Epithelial cell of esophagus (primary cell): ENCODE data around the gene KXD1.

ENCODE experiments used
- DNase-seq: peaks from one replicate; pipeline ENCODE4 v3.0.0; 2010; ENCODE audit warnings: low read depth
- H3K4me3 ChIP-seq: 2 replicates; pipeline ENCODE4 v1.5.1; 2011; ENCODE audit warnings: mild to moderate bottlenecking, low read length, control low read depth
- TF ChIP-seq, protein P1 (sequence below): IDR thresholded peaks from 2 replicates; pipeline ENCODE4 v1.5.1; 2011; ENCODE audit warnings: low read depth, mild to moderate bottlenecking, low read length, control low read depth, inconsistent platforms; ENCODE audit not compliant: insufficient read depth; ENCODE audit errors: missing control alignments

The KXD1 gene

DNA sequence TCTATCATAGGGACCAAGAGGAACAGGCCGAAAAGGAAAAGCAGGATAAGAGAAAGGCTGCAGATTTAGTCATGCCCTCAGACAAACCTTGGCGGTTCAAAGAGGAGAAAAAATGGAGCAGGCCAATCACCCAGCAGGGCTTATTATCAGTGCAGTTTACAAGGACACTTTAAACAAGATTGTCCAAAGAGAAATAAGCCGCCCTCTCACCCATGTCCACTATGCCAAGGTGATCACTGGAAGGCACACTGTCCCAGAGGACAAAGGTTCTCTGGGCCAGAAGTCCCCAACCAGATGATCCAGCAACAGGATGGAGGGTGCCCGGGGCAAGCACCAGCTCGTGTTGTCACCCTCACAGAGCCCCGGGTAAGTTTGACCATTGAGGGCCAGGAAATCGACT is 22.6 kb downstream of the KXD1 start:
- DNase-seq, result no peak
- TF ChIP-seq, protein P1, sequence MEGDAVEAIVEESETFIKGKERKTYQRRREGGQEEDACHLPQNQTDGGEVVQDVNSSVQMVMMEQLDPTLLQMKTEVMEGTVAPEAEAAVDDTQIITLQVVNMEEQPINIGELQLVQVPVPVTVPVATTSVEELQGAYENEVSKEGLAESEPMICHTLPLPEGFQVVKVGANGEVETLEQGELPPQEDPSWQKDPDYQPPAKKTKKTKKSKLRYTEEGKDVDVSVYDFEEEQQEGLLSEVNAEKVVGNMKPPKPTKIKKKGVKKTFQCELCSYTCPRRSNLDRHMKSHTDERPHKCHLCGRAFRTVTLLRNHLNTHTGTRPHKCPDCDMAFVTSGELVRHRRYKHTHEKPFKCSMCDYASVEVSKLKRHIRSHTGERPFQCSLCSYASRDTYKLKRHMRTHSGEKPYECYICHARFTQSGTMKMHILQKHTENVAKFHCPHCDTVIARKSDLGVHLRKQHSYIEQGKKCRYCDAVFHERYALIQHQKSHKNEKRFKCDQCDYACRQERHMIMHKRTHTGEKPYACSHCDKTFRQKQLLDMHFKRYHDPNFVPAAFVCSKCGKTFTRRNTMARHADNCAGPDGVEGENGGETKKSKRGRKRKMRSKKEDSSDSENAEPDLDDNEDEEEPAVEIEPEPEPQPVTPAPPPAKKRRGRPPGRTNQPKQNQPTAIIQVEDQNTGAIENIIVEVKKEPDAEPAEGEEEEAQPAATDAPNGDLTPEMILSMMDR, result no peak
- no peak overlapping the region for H3K4me3 ChIP-seq

DNA sequence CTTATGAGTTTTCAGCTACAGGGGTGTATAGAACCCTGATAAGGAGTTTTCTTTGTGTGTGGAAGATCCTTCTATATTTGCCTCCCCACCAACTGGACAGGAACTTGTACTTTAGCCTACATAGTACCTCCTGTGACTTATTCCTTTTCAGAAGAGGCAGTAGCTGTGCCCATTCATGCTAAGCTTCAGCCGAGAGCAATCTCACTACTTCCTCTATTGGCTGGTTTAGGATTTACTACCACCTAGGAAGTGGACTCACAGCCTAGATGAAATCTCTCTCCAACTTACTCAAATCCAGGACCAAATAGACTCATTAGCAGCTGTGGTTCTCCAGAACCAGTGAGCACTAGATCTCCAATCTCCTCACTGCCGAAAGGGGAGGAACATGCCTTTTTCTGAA is 28.6 kb downstream of the KXD1 start:
- H3K4me3 ChIP-seq, result no peak overlapping the region
- no peak for DNase-seq
- TF ChIP-seq, protein P1, result peak; percentile 14

DNA sequence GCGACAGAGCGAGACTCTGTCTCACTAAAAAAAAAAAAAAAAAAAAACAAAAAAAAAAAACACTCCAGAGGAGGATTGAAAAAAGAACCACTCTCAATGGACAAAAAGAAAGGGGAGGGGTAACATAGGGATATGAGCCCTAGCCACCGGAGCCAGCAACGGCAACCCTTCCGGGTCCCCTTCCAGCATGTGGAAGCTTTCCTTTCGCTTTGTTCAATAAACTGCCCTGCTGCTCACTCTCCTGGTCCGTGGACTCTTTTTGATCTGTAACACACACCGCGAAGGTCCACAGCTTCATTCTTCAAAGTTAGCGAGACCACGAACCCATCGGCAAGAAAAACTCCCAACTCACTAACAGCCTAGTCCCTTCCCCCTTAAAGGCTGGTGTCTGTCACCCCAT is 29.9 kb downstream of the KXD1 start:
- TF ChIP-seq, protein P1, result no peak
- no peak overlapping the region for H3K4me3 ChIP-seq
- DNase-seq, result no peak

DNA sequence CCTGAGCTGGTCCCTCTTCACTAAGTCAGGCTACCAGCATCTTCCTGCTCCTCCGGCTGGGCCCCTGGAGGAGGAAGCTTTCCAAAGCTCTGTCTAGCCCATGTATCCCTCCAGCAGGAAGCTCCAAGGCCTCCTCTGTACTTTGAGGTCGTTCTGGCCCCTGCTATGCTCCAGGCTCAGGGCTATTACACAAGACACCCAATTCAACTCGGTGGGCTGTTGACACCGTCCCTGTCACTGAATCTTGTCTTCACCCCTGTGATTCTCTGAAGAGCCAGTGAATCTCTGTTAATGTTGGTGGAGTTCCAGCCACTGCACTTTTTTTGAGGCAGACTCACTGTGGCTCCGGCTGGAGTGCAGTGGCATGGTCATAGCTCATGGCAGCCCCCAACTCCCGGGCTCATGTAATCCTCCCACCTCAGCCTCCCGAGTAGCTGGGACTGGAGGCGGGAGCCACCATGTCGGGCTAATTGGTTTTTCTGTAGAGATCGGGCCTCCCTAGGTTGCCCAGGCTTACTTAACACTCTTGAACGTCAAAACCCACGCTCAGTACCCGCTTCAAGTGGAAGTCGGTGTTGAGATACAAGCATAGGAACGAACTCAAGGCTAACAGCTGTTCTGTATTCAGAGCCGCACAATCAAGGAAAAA is 30.4 kb downstream of the KXD1 start:
- no peak for DNase-seq
- peak overlapping the region; percentile 71 for H3K4me3 ChIP-seq
- TF ChIP-seq, protein P1, result no peak

DNA sequence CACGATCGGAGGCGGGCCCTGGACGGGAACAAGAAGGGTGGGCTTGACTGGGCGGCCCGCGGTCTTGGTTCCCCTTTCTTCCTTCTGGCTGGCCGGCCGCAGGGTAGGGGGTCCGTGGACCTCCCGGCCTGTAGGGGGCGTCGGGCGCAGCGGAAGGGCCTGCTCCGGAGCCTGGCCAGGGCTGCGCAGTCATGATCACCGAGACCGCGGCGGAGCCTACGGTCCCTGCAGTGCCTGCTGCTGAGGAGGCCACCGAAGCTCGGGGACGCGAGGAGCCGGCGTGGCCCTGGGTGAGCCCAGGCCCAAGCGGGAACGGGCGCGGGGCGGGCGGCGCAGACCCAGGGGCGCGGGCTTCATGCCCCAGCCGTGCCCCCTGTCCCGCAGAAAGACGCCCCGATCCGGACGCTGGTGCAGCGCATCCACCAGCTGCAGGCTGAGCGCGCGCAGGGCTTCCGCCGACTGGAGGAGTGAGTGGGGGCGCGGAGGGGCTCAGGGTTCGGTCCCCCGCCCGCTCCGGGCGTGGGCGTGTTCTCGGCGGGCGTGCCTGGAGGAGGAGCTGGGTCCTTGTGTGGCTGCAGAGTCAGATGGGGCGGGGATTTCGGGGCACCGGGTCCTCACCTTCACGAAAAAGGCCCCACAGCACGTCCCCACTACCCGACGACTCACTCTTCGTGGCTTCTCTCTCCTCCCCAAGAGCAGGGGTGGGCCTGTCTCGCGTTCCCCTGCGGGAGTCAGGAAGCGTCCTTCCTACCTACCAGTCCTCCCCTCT is 31.1 kb downstream of the KXD1 start, which contains the start of gene REX1BD:
Gene REX1BD, plus strand, starts transcription at position 188 of the 769 bp plus-strand sequence. Its CDS starts 4 bp downstream, at position 192.
- DNase-seq, result peak; percentile 75
- H3K4me3 ChIP-seq, result peak within 1 kb of the TSS; percentile 71
- TF ChIP-seq, protein P1, result peak; percentile 67

DNA sequence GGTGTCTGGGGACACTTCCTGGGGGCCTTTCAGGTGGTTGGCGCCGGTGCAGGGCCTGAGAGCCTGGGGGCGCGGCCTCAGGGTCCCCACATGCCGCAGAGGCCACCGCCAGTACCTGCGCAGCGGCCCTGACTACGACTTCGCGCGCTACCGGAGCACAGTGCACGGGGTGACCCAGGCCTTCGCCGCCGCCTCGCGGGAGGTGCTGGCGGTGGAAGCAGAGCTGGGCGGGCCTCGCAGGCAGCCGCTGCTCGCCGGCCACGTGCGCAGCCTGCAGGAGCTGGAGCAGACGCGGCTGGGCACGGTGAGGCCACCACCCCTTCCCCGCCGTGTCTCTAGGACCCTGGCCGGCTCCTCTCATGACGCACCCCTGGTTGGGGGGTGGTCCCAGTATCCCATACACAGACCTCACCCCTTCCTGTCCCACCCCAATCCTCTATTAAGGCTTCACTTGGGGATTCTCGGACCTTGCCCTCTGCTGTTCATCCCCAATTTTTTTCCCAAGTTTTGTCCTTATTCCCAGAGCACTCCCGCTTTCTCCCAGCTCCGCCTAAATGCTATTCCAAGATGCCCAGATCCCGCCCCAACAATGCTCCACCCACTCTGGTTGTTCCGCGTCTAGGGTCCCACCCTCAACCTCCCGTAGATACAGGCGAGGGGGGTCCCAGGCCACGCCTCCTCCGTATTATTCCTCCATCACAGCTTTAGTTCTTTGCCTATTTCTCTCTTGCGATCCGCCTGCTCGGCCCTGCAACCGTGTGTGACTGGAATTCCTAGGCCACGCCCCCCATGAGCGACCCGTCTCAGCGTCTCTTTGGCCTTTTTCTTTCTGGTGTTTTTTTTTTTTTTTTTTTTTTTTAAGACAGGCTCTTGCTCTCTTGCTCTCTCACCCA is 32.0 kb downstream of the KXD1 start:
- DNase-seq, result peak; percentile 78
- H3K4me3 ChIP-seq, result peak overlapping the region; percentile 71
- TF ChIP-seq, protein P1, result no peak
